Measurements from ENCODE around the gene PCLAF. TPM values are rescaled to one million over a fixed set of nuclear protein-coding genes. Genes with fewer than 3 reads are reported as not detected.

PCLAF gene
- total and polyA plus RNA-seq, 2 donors (not counting 3 experiments of a cell fraction or from before 2014, with no cell fraction given), result 54.7 to 55.2 TPM

DNA sequence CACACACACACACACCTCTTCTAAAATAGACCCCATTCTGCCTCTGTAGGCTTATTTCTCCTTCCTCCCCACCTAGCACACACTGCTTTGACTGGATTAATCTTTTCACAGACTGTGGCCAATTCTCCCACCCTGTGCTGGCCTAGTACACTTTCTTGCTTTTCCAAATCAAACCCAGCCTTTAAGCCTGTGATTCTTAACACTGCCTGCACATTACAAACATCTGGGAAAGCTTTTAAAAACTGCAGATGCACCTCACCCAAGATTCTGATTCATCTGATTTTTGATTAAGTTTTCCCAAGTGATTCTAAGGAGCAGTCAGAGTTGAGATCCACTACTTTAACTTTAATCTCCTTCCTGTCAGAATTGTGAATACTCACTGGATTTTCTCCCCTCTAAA, 38.0 kb downstream of the PCLAF start:
- no peak overlapping the region for H3K4me3 ChIP-seq (replicated peaks in 1 of 3; ENCODE audit: insufficient read depth in 1 of 3, low read depth in 1 of 3, low read length in 3 of 3)
- H3K27ac ChIP-seq (ENCODE audit: insufficient read depth, low read depth, low read length), result peak overlapping the region; percentile 47
- no TSS peak for BruUV-seq (replicated peaks)
- no peaks in the 10 kb centered on the region for H3K9me3 ChIP-seq (replicated peaks; ENCODE audit: control insufficient read depth, insufficient read depth, low read length)
- no peak overlapping the region for H2AFZ ChIP-seq (ENCODE audit: low read depth, low read length)
- H3K27me3 ChIP-seq (ENCODE audit: control insufficient read depth in 2 of 2, insufficient read depth in 2 of 2, low read length in 2 of 2), result no peaks in the 10 kb centered on the region
- dilution Hi-C loops (cut with MboI; ENCODE audit: extremely low pct_ligation_motif_present, low sequenced_read_pairs), result no loop called here
- H4K20me1 ChIP-seq (replicated peaks; ENCODE audit: control insufficient read depth, extremely low read depth, insufficient read depth, low read length), result peaks cover 6% of the 10 kb centered on the region
- peaks cover 0 to 2% of the 10 kb centered on the region in 2 experiments for H3K36me3 ChIP-seq (ENCODE audit: control insufficient read depth in 2 of 2, extremely low read depth in 1 of 2, insufficient read depth in 2 of 2, low read length in 2 of 2)
- no peak overlapping the region for H3K9ac ChIP-seq (replicated peaks; ENCODE audit: extremely low read depth, insufficient read depth, low read length)
- DNase-seq (ENCODE audit: low read depth, low spot score) (peak; percentile 15), FAIRE-seq (no peak)
- ChIA-PET CTCF (no interaction called here), POLR2A (interaction anchor here (0.5 kb wide), 1 partner anchor 157 kb away, joined by 4 read pairs; no protein-coding TSS in a partner anchor)
- no peak for TF ChIP-seq GATA2 (IDR thresholded peaks at IDR 0.05; ENCODE audit: insufficient read depth, insufficient read length, low read depth, low read length)
- TF ChIP-seq POLR2A (IDR thresholded peaks at IDR 0.05; ENCODE audit: low read depth, low read length), result no peak
- TF ChIP-seq, protein P1, sequence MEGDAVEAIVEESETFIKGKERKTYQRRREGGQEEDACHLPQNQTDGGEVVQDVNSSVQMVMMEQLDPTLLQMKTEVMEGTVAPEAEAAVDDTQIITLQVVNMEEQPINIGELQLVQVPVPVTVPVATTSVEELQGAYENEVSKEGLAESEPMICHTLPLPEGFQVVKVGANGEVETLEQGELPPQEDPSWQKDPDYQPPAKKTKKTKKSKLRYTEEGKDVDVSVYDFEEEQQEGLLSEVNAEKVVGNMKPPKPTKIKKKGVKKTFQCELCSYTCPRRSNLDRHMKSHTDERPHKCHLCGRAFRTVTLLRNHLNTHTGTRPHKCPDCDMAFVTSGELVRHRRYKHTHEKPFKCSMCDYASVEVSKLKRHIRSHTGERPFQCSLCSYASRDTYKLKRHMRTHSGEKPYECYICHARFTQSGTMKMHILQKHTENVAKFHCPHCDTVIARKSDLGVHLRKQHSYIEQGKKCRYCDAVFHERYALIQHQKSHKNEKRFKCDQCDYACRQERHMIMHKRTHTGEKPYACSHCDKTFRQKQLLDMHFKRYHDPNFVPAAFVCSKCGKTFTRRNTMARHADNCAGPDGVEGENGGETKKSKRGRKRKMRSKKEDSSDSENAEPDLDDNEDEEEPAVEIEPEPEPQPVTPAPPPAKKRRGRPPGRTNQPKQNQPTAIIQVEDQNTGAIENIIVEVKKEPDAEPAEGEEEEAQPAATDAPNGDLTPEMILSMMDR (IDR thresholded peaks at IDR 0.05; ENCODE audit: extremely low read depth in 1 of 2, insufficient read depth in 1 of 2, low read depth in 1 of 2, low read length in 2 of 2), result no peak
- H3K9me1 ChIP-seq (replicated peaks; ENCODE audit: control insufficient read depth, extremely low read depth, insufficient read depth, low read length), result peaks cover 2% of the 10 kb centered on the region
- intact Hi-C loops (cut with micrococcal nuclease), result no loop called here
- H3K4me1 ChIP-seq (ENCODE audit: control insufficient read depth, extremely low read depth, insufficient read depth, low read length), result peaks cover 26% of the 10 kb centered on the region
- H3K4me2 ChIP-seq (ENCODE audit: insufficient read depth, low read length), result peak overlapping the region; percentile 79
- H3K79me2 ChIP-seq (ENCODE audit: control insufficient read depth, insufficient read depth, low read length), result peaks cover 69% of the 10 kb centered on the region

GRCh38 chr15:64341961-64342360, 39.3 kb downstream of the PCLAF start:
- no peaks in the 10 kb centered on the region for H3K9me3 ChIP-seq (replicated peaks; ENCODE audit: control insufficient read depth, insufficient read depth, low read length)
- no peak overlapping the region for H3K4me3 ChIP-seq (replicated peaks in 1 of 3; ENCODE audit: insufficient read depth in 1 of 3, low read depth in 1 of 3, low read length in 3 of 3)
- H3K36me3 ChIP-seq (ENCODE audit: control insufficient read depth in 2 of 2, extremely low read depth in 1 of 2, insufficient read depth in 2 of 2, low read length in 2 of 2), result peaks cover 0 to 2% of the 10 kb centered on the region in 2 experiments
- FAIRE-seq (no peak), DNase-seq (ENCODE audit: low read depth, low spot score) (no peak)
- no peak overlapping the region for H3K9ac ChIP-seq (replicated peaks; ENCODE audit: extremely low read depth, insufficient read depth, low read length)
- intact Hi-C loops (cut with micrococcal nuclease), result no loop called here
- ChIA-PET CTCF (no interaction called here), POLR2A (no interaction called here)
- peaks cover 61% of the 10 kb centered on the region for H3K79me2 ChIP-seq (ENCODE audit: control insufficient read depth, insufficient read depth, low read length)
- peaks cover 6% of the 10 kb centered on the region for H4K20me1 ChIP-seq (replicated peaks; ENCODE audit: control insufficient read depth, extremely low read depth, insufficient read depth, low read length)
- TF ChIP-seq MYC (IDR thresholded peaks at IDR 0.05; ENCODE audit: low read depth, low read length) (no peak), JUN (IDR thresholded peaks at IDR 0.05; ENCODE audit: borderline replicate concordance, insufficient read depth, insufficient read length, low read depth) (no peak), POLR2AphosphoS5 (IDR thresholded peaks at IDR 0.05; ENCODE audit: insufficient read depth, low read depth, low read length) (no peak), GATA2 (IDR thresholded peaks at IDR 0.05; ENCODE audit: insufficient read depth, insufficient read length, low read depth, low read length) (no peak), FOS (IDR thresholded peaks at IDR 0.05; ENCODE audit: borderline replicate concordance, insufficient read depth, low read length) (no peak), POLR2A (IDR thresholded peaks at IDR 0.05; ENCODE audit: low read depth, low read length) (no peak), EZH2 (IDR thresholded peaks at IDR 0.05; ENCODE audit: borderline replicate concordance, low read depth, low read length, severe bottlenecking) (no peak)
- TF ChIP-seq, protein P2, sequence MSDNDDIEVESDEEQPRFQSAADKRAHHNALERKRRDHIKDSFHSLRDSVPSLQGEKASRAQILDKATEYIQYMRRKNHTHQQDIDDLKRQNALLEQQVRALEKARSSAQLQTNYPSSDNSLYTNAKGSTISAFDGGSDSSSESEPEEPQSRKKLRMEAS (IDR thresholded peaks at IDR 0.05; ENCODE audit: insufficient read depth, insufficient read length), result no peak
- TF ChIP-seq, protein P1 (IDR thresholded peaks at IDR 0.05; ENCODE audit: extremely low read depth in 1 of 2, insufficient read depth in 1 of 2, low read depth in 1 of 2, low read length in 2 of 2), result no peak
- no peak overlapping the region for H2AFZ ChIP-seq (ENCODE audit: low read depth, low read length)
- BruUV-seq (replicated peaks), result no TSS peak
- H3K9me1 ChIP-seq (replicated peaks; ENCODE audit: control insufficient read depth, extremely low read depth, insufficient read depth, low read length), result no peaks in the 10 kb centered on the region
- H3K4me2 ChIP-seq (ENCODE audit: insufficient read depth, low read length), result no peak overlapping the region
- dilution Hi-C loops (cut with MboI; ENCODE audit: extremely low pct_ligation_motif_present, low sequenced_read_pairs), result no loop called here
- H3K4me1 ChIP-seq (ENCODE audit: control insufficient read depth, extremely low read depth, insufficient read depth, low read length), result peaks cover 31% of the 10 kb centered on the region
- no peaks in the 10 kb centered on the region for H3K27me3 ChIP-seq (ENCODE audit: control insufficient read depth in 2 of 2, insufficient read depth in 2 of 2, low read length in 2 of 2)
- H3K27ac ChIP-seq (ENCODE audit: insufficient read depth, low read depth, low read length), result no peak overlapping the region

Measured in endothelial cell of umbilical vein (primary cell).